Motor neuron (in vitro differentiated cells): ENCODE results near the gene ABR. TPM values are rescaled to one million over a fixed set of nuclear protein-coding genes. Genes with fewer than 3 reads are reported as not detected.
"Not testable (repeated sequence)": the region's sequence is repeated elsewhere in the genome, so short reads cannot be mapped to it uniquely, and the experiment has no call there.

Source experiments
- ATAC-seq, 8 experiments: fragments of 200-7000 bp; cut with Tn5 transposase; replicated peaks in 6 of 8; 2 replicates each; pipeline ENCODE4 v1.8.0; 2021; ENCODE audit warnings: mild to moderate bottlenecking in 8 of 8, moderate library complexity in 8 of 8
- H3K27ac ChIP-seq, 2 donors: fragments of 250-450 bp; sonication (Bioruptor Pico); 2 replicates each; pipeline ENCODE4 v1.9.0; 2021; ENCODE audit warnings: antibody characterized with exemption in 2 of 2, mild to moderate bottlenecking in 2 of 2, moderate library complexity in 1 of 2
- H3K4me1 ChIP-seq, 2 donors: fragments of 250-450 bp; sonication (Bioruptor Pico); replicated peaks in 1 of 2; 2 replicates each; pipeline ENCODE4 v1.6.1; 2021; ENCODE audit warnings: antibody characterized with exemption in 2 of 2, mild to moderate bottlenecking in 2 of 2, moderate library complexity in 1 of 2
- H3K4me3 ChIP-seq, 5 donors: fragments of 250-450 bp; sonication (Bioruptor Pico); 2 replicates each; pipeline ENCODE4 v1.9.0; 2021; ENCODE audit warnings: antibody characterized with exemption in 5 of 5, mild to moderate bottlenecking in 5 of 5, moderate library complexity in 4 of 5
- WGBS, 10 experiments: fragments of 450-650 bp; shearing (Covaris generic); methylation state at CpG; one replicate each; pipeline ENCODE4 v1.0.0; 2022; 5-methylcytosine and 5-hydroxymethylcytosine counted together
- in situ Hi-C, 9 experiments: fragments of 400-800 bp; cut with MboI; loops; one replicate each; pipeline ENCODE4 v1.15.0; 2021; ENCODE audit warnings: low sequenced_read_pairs in 9 of 9, low pct_unique_long_range_greater_than_20kb in 2 of 9; ENCODE audit not compliant: unreplicated experiment in 9 of 9
- total RNA-seq, 8 experiments: library from RNA; unstranded; fragments of 300-600 nt; gene quantifications; 2 replicates each; pipeline versions ENCODE4 v1.2.3 to v1.2.4, GENCODE V29; 2022

ABR gene
- total RNA-seq, 8 experiments from 2014 or later = 21.4 to 87.4 (median 33.1) TPM

DNA sequence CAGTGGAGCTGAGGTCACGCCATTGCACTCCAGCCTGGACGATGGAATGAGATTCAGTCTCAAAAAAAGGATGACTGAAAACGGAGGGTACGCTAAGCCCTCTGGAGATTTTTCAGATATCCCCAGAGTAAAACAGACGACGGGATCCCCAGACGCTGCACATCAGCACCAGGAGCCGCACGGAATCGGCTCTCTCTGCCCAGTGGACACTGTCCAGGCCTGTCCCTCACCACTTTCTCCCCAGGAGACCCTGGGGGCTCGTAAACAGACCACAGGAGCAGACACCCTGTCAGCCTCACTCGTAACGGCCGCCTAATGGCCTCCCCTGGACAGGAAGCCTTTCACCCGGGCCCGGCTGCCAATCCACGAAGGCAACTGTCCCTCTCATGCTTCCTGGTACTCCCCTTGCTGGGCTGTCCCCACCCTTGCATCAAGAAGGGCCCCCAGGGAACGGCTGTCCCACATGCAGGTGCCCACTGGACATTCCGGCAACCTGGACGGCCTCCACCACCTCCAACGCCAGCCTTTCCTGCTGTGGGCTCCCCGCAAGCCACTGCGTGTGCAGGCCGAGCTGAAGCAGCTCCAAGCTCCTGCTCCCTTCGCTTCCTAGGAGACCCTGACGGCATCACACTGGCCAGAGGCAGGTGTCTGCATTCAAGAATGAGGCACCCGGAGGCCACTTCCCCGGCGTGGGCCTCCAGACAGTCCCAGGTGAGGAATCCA is 108.5 kb downstream of the ABR start:
- Histone ChIP-seq H3K27ac (no peak overlapping the region), H3K4me3 (no peak overlapping the region), H3K4me1 (no peaks in the 10 kb centered on the region)
- WGBS, 10 experiments = 80 to 100% (median 86%) methylated on average over 1 to 11 of the region's 29 CpGs; no CpG with 5 or more reads in 4 of the 10 experiments
- in situ Hi-C loops = no loop called here
- ATAC-seq = no peak

DNA sequence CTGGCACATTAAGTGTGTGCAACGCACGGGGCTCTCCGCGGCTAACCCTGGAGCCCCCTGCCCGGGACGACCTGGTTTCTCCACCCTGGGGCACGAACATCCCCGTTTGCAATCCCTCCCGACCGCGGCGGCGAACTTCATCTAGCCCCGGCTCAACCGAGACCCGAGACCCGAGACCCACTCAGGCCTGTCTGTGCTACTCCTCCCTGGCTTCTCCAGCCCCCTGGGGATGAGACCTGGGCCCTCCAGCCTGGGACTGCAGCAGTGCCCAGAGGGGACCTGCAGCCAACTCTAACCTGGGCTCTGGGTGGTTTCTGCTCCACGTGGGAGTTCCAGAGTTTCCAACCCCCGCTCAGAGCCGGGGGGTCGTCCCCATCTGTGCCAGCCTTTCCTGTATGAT is 109.4 kb downstream of the ABR start:
- in situ Hi-C loops = no loop called here
- WGBS, 10 experiments = 80 to 97% (median 87%) methylated on average over 1 to 6 of the region's 21 CpGs; no CpG with 5 or more reads in 6 of the 10 experiments
- peak in 2 of 8 experiments; percentile 10 for ATAC-seq
- Histone ChIP-seq H3K27ac (no peak overlapping the region), H3K4me3 (no peak overlapping the region), H3K4me1 (no peaks in the 10 kb centered on the region)

DNA sequence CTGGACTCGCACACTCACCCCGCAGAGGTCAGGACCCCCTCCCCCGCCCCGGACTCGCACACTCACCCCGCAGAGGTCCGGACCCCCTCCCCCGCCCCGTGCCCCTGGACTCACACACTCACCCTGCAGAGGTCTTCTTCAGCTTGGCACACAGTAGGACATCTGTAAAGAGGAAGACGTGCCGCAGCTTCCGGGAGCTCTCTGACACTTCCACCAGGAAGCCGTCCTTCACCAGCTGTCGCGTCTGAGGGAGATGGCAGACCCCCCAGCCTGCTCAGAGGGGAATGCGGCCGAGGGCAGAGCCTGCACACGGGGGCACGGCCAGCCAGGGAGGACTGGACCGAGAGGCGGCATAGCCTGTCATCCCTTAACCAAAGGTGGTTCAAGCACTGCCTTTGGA is 109.9 kb downstream of the ABR start:
- no peaks in the 10 kb centered on the region for H3K4me1 ChIP-seq
- 80 to 100% methylated on average over 1 to 2 of the region's 21 CpGs; no CpG with 5 or more reads in 8 of the 10 experiments for WGBS, 10 experiments

DNA sequence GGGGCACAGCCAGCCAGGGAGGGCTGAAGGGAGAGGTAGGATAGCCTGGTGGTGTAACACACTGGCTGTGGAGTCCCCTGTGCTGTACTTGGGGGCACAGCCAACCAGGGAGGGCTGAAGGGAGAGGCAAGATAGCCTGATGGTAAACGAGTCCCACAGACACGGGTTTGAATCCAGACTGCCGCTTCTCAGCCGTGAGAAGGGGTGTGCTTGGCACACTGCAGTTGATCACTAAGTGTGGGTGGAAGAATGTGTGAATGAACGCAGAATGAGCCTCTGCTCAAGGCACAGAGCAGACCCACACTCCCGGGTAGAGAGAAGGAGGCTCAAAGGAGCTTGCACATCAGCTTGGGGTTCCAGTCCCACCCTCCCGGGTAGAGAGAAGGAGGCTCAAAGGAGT is 111.4 kb downstream of the ABR start:
- Histone ChIP-seq H3K4me1 (no peaks in the 10 kb centered on the region), H3K4me3 (no peak overlapping the region), H3K27ac (no peak overlapping the region)
- ATAC-seq = no peak
- 89 to 100% (median 100%) methylated on average over 1 to 7 of the region's 7 CpGs; no CpG with 5 or more reads in 5 of the 10 experiments for WGBS, 10 experiments
- in situ Hi-C loops = no loop called here

More for the DNA sequence above, 109.9 kb downstream of the ABR start:
- no peak overlapping the region for H3K4me3 ChIP-seq
- no peak for ATAC-seq
- in situ Hi-C loops = no loop called here
- H3K27ac ChIP-seq = no peak overlapping the region

DNA sequence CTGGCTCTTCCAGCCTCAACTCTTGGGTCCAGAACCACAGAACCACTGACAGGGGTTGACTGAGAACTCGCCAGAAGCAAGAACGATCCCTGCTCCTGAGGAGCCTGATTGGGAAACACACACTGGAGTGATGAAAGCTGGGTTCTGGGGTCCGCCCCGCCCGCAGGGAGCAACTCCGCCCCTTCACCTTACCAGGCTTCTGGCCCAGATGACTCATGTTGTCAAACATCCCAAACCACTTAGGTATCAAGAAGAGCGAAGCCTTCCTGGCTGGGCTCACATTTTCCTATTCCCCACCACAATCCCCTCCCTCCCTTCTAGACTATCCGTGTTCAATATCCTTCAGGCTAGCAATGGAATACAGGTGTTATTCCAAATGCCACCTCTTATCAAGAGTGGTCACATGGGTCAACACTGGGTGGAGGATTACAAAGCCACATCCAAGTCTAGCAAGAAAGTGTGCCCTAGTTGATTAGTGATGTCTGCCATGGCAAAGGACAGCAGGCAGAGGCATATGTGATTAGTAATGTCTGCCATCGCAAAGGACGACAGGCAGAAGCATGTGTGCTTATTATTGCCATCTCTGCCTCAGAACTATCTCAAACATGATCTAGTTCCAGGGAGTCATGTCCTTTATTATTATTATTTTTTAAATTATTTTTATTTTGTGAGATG is 112.4 kb downstream of the ABR start:
- H3K27ac ChIP-seq = no peak overlapping the region
- in situ Hi-C loops = no loop called here
- 86 to 100% (median 100%) methylated on average over 1 to 3 of the region's 10 CpGs; no CpG with 5 or more reads in 4 of the 10 experiments for WGBS, 10 experiments
- no peak overlapping the region for H3K4me3 ChIP-seq
- no peak for ATAC-seq
- H3K4me1 ChIP-seq = no peaks in the 10 kb centered on the region

DNA sequence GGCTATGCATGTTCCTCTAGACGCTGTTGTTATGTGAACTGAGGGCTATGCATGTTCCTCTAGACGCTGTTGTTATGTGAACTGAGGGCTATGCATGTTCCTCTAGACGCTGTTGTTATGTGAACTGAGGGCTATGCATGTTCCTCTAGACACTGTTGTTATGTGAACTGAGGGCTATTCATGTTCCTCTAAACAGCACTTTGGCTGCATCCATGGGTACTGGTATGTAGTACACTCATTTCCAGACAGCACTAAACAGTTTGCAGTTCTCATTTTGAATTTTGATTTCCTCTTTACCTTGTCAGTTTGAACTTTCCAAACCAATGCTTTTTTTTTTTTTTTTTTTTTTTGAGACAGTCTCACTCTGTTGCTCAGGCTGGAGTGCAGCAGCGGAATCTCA is 114.4 kb downstream of the ABR start:
- in situ Hi-C loops, H3K27ac ChIP-seq, ATAC-seq, H3K4me1 ChIP-seq, H3K4me3 ChIP-seq: not testable (repeated sequence)
- WGBS, 10 experiments = 86 to 100% (median 100%) methylated on average over 1 of the region's 4 CpGs; no CpG with 5 or more reads in 4 of the 10 experiments

DNA sequence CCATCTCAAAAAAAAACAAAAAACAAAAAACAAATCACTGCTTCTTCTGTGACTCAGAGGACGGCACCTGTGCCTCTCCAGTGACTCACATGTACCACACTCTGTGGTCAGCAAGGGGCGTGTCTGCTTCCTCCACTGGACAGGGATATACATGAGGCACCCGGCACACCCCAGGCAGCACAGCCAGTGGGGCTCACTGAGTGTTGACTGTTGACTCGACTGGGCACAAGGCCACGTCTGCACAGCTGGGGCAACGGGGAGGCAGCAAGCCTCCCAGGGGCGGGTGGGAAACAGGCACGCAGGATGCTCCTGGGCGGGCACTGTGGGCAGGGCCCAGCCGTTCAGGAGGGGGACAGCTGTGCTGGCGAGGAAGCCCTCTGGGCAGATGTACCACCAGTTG is 118.8 kb downstream of the ABR start:
- Histone ChIP-seq H3K4me3 (no peak overlapping the region), H3K27ac (no peak overlapping the region), H3K4me1 (no peaks in the 10 kb centered on the region)
- WGBS, 10 experiments = 17 to 98% (median 83%) methylated on average over 1 to 5 of the region's 11 CpGs; no CpG with 5 or more reads in 5 of the 10 experiments
- ATAC-seq = peak in 7 of 8 experiments; percentile 35 to 99 (median 62)
- in situ Hi-C loops = no loop called here

DNA sequence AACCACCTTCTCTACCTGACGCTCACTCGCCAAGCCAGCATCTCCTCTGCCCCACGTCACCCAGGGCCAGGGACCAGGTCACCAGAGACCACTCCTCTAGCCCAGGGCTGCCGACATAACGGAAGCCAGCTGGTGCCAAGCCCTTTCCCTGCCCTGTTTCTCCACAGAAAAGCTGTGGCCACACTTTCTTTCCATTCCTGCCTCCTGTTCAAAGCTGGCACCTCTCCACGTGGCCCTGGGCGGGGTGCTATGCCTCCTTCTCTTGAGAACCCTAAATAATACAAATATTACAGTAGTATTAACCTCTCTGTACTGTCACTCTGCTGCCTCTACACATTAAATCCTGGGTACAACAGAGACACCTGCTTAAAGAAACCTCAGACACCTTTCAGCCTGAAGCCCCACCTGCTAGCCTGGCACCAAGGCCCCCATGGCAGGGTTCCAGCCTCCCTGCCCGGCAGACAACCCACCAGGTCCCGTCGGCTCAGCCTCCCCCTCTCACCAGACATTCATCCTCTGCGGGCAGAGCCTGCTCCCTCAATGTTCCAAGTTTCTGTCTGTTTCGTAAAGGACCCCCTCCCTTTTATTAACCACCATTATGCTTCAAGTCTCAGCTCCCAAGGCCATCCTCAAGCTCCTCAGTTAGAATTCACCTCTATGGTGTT is 120.5 kb downstream of the ABR start:
- no peak overlapping the region for H3K27ac ChIP-seq
- ATAC-seq = no peak
- H3K4me3 ChIP-seq = no peak overlapping the region
- no peaks in the 10 kb centered on the region for H3K4me1 ChIP-seq
- in situ Hi-C loops = no loop called here
- WGBS, 10 experiments = 70 to 100% (median 96%) methylated on average over 1 to 7 of the region's 12 CpGs; no CpG with 5 or more reads in 2 of the 10 experiments

DNA sequence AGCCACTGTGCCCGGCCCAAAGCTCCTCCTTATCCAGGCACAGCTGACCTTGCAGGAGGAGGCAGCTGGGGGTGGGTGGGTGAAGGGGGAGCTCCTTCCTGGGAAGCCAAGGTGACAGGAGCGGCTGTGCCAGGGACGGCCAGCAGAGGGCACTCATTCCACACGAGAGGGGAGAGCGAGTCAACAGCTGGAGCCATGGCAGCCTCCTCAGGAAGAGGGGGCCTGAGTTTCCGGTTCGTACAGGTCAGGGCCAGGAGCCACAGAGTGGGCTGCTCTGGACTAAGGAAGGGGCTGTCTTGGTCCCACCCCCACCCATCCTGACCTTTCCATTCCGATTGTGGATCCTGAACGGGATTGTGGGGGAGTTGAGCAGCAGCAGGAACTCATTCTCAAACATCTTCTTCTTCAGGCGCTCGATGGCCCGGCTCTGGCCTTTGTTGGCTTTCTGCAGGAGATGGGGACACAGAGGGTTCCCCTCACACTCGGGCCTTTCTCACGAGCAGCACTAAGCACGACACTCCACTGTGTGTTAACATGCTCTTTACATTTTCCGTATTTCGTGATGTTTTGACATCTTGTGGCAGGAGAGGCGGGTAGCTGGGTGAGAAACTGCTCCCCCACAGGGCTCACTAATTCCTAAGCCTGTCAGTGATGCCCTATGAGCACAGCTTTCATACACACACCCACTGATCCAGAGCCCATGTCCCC is 121.2 kb downstream of the ABR start:
- no peak overlapping the region for H3K27ac ChIP-seq
- peak in 2 of 8 experiments; percentile 6 to 16 for ATAC-seq
- no peak overlapping the region for H3K4me3 ChIP-seq
- WGBS, 10 experiments = 60 to 100% (median 100%) methylated on average over 1 to 7 of the region's 18 CpGs; no CpG with 5 or more reads in 3 of the 10 experiments
- in situ Hi-C loops = no loop called here
- H3K4me1 ChIP-seq = no peaks in the 10 kb centered on the region

DNA sequence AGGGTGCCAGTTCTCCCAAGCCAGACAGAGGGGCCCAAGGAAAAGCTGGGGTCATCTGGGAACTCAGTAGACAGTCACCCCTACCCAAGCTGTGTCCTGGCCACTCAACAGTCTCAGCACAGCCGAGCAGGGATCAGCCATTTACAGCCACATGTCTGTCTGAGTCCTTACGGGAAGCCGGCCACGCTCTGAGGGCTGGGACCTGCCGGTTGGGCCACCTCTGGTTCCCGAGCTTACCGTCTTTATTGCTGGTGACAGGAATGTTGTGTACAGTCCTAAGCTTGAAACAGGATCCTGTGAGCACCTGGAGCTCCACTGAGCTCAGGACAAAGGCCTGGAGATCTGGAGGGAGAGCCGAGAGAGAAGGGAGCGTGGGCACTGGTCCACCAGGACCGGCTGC is 123.0 kb downstream of the ABR start:
- 80 to 83% (median 83%) methylated on average over 1 to 7 of the region's 10 CpGs; no CpG with 5 or more reads in 7 of the 10 experiments for WGBS, 10 experiments
- peak in 1 of 8 experiments; percentile 5 for ATAC-seq
- Histone ChIP-seq H3K4me1 (no peaks in the 10 kb centered on the region), H3K27ac (no peak overlapping the region), H3K4me3 (no peak overlapping the region)
- in situ Hi-C loops = no loop called here

DNA sequence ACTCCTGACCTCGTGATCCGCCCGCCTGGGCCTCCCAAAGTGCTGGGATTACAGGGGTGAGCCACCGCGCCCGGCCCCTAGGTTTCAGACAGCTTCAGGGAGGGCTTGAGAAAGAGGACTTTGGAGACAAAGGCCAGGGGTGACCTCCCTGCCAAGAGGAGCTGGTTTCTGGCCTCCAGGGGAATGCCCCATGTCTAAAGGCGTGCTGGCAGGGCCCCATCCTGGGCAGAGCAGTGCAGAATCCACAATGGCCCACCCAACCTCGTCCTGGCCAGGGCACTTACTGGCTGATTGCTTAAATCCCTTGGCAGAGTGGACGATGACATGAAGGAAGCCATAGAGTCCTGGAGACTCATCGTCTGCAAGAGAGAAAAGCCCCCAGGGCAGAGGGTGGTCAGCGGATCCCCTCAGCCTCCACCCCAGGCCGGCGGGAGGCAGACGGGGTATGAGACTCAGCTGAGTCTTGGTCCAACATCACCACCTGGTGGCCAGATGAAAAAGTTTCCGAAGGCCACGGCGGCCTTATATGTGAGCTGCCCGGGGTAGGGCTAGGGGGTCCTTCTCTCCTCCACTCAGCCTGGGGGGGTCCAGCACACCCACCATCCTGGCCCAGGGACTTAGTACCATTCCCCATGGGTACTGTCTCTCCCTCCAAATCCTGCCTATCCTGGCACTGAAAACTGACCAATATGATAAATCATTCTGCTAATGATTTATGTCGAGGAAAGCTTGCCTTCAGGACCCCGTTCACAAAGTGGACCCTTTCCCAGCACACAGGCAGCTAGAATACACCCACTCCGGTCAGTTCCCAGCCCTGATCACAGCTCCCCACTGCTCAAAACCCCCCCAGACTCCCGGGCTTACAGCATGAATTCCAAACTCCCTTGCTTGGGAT is 123.8 kb downstream of the ABR start:
- Histone ChIP-seq H3K4me3 (no peak overlapping the region), H3K4me1 (peaks cover 0 to under 1% of the 10 kb centered on the region in 2 donors), H3K27ac (no peak overlapping the region)
- peak; percentile 32 to 91 (median 84) for ATAC-seq
- WGBS, 10 experiments = 23 to 83% (median 41%) methylated on average over 1 to 6 of the region's 22 CpGs; no CpG with 5 or more reads in 3 of the 10 experiments
- in situ Hi-C loops = no loop called here

DNA sequence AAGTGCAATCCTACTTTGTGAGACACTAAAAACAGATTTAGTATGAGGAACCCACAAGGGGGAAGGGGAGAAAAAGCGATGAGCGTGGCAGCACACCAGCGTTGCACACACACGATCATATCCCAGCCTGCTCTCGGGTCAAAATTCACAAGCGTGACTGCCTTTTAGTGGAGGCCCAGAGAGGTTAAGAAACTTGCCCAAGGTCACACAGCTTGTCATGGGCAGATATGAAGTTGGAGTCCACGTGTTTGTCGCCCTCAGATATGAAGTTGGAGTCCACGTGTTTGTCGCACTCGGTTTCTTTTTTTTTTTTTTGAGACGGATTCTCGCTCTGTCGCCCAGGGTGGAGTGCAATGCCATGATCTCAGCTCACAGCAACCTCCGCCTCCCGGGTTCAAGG is 124.5 kb downstream of the ABR start:
- Histone ChIP-seq H3K27ac (no peak overlapping the region), H3K4me3 (no peak overlapping the region), H3K4me1 (peaks cover 0 to 2% of the 10 kb centered on the region in 2 donors)
- ATAC-seq = no peak
- in situ Hi-C loops = no loop called here
- 75 to 100% (median 90%) methylated on average over 1 to 15 of the region's 16 CpGs; no CpG with 5 or more reads in 3 of the 10 experiments for WGBS, 10 experiments
